ENCODE results near the gene OR2B2. TPM values are rescaled to one million over a fixed set of nuclear protein-coding genes. Genes with fewer than 3 reads are reported as not detected.
A peak's percentile ranks its signal among the peaks of the same experiment; 100 is the strongest.

Gene OR2B2
- total RNA-seq, 2 experiments from 2014 or later = not detected

DNA sequence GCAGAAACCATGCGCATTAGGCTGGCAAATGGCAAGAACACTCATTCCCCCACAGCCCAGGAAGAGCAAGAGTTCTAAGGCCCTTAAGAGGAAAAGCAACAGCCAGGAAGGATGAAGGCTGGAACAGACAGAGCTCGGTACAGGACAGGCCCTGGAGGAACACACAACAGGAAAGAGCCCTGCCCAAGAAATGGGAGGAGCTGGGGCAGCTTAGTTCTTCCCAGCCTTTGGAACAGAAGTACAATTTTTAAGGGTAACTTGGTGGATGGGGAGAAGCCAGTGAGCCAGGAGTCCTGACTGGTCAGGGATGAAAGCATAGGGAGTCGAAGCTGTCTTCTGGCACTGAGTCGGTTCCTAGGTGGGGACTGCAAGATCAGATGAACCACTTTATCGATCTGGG lies 32.4 kb downstream of the OR2B2 start:
- Mint-ChIP-seq H3K4me3 (no peak overlapping the region), H3K27ac (no peak overlapping the region), H3K4me1 (ENCODE audit: low read depth) (no peaks in the 10 kb centered on the region), H3K9me3 (no peaks in the 10 kb centered on the region), H3K36me3 (ENCODE audit: low read depth) (no peaks in the 10 kb centered on the region), H3K27me3 (no peaks in the 10 kb centered on the region)
- POLR2A ChIA-PET = interaction anchor here (1.3 kb wide), 1 partner anchor 13 kb away, joined by 5 read pairs; a partner anchor contains a TSS
- Histone ChIP-seq H3K27me3 (ENCODE audit: control insufficient read depth in 1 of 2, insufficient read depth in 2 of 2, low read length in 2 of 2) (no peaks in the 10 kb centered on the region), H3K4me1 (ENCODE audit: insufficient read depth, low read length) (no peaks in the 10 kb centered on the region), H3K36me3 (ENCODE audit: insufficient read depth, low read length) (no peaks in the 10 kb centered on the region), H3K9me3 (ENCODE audit: control insufficient read depth in 1 of 2, insufficient read depth in 1 of 2, low read length in 2 of 2) (no peaks in the 10 kb centered on the region), H3K27ac (ENCODE audit: low read depth in 1 of 2, low read length in 2 of 2) (no peak overlapping the region), H3K4me3 (ENCODE audit: low read length) (no peak overlapping the region)
- intact Hi-C loops (cut with DNase I, micrococcal nuclease) = no loop called here
- CTCF ChIA-PET = no interaction called here
- TF ChIP-seq, protein P1, sequence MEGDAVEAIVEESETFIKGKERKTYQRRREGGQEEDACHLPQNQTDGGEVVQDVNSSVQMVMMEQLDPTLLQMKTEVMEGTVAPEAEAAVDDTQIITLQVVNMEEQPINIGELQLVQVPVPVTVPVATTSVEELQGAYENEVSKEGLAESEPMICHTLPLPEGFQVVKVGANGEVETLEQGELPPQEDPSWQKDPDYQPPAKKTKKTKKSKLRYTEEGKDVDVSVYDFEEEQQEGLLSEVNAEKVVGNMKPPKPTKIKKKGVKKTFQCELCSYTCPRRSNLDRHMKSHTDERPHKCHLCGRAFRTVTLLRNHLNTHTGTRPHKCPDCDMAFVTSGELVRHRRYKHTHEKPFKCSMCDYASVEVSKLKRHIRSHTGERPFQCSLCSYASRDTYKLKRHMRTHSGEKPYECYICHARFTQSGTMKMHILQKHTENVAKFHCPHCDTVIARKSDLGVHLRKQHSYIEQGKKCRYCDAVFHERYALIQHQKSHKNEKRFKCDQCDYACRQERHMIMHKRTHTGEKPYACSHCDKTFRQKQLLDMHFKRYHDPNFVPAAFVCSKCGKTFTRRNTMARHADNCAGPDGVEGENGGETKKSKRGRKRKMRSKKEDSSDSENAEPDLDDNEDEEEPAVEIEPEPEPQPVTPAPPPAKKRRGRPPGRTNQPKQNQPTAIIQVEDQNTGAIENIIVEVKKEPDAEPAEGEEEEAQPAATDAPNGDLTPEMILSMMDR (IDR thresholded peaks at IDR 0.05) = no peak
- no peak for ATAC-seq (ENCODE audit: poor library complexity)
- no peak for DNase-seq

DNA sequence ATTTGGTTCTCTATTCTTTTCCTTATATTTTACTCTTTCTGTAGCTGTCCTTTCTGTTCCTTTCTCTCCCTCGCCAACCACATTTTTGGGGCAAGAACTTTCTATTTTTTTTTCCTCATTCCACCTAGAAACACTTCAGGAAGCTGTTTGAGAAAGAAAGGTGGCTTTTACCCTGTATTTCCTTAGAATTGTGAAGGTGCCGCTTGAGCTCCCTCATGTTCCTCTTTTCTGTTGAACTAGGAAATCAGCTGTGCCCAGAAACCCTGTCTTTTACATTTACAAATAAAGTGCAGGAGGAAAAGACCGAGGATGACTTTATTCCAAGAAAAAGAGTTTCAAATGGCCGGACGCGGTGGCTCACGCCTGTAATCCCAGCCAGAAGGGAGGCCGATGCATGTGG lies 38.2 kb downstream of the OR2B2 start:
- ATAC-seq (ENCODE audit: poor library complexity) = no peak

DNA sequence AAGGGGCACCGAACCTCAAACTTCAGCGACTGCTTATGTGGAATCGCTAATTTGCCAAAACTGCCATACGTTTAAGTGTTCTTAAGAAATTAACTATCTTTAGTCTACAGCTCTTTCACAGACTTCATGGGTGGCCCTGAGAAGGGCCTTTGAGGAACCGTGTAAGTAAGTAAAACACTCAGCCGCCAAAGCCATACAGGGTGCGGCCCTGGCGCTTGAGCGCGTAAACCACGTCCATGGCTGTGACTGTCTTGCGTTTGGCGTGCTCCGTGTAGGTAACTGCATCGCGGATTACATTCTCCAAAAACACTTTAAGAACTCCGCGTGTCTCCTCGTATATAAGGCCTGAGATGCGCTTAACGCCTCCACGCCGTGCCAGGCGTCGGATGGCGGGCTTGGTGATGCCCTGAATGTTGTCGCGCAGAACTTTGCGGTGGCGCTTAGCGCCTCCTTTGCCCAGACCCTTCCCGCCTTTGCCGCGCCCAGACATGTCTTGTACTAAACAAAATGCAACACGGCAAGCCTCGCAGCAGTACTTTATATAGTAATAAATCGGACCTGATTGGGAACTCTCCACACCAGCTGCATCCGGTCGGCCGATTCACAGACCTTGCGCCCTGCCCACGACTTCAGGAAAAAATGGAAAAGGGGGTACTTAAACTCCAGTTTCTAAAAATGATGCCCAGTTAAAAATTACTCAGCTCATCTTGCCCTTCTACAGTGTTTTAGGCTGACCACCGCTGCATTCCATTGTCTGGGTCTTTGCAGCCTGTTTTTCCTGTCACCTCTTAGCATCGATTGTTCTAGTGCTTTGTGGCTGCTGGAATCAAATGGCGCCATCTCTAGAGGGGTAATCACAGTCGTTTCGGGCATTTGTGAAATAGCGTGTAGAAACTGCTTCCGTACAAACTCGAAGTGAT lies 38.9 kb downstream of the OR2B2 start:
- H3K36me3 ChIP-seq (ENCODE audit: insufficient read depth, low read length) = no peaks in the 10 kb centered on the region
- CTCF ChIA-PET = interaction anchor here (1.1 to 4.9 kb wide), 9 partner anchors 8 to 1881 kb away, joined by 3 to 38 read pairs (median 9); a partner anchor contains a TSS
- POLR2A ChIA-PET = interaction anchor here (0.6 to 16.5 kb wide), 60 partner anchors 8 to 1912 kb away, joined by 3 to 1427 read pairs (median 8); partner anchors contain the start of genes ZKSCAN8, ZNF184 and ZSCAN31
- DNase-seq = peak in 13 of 14 experiments; percentile 56 to 90 (median 67)
- H3K4me3 ChIP-seq (ENCODE audit: low read length) = peak overlapping the region; percentile 86
- H3K9me3 ChIP-seq (ENCODE audit: control insufficient read depth in 1 of 2, insufficient read depth in 1 of 2, low read length in 2 of 2) = peaks cover 0 to 4% of the 10 kb centered on the region in 2 experiments
- Mint-ChIP-seq H3K9me3 (no peaks in the 10 kb centered on the region), H3K36me3 (ENCODE audit: low read depth) (peaks cover 23% of the 10 kb centered on the region), H3K4me1 (ENCODE audit: low read depth) (peaks cover 31% of the 10 kb centered on the region), H3K4me3 (peak overlapping the region; percentile 93), H3K27me3 (no peaks in the 10 kb centered on the region), H3K27ac (peak overlapping the region; percentile 93)
- H3K27me3 ChIP-seq (ENCODE audit: control insufficient read depth in 1 of 2, insufficient read depth in 2 of 2, low read length in 2 of 2) = no peaks in the 10 kb centered on the region
- ATAC-seq (ENCODE audit: poor library complexity) = peak; percentile 45
- peaks cover 29% of the 10 kb centered on the region for H3K4me1 ChIP-seq (ENCODE audit: insufficient read depth, low read length)
- peak overlapping the region; percentile 89 for H3K27ac ChIP-seq (ENCODE audit: low read depth in 1 of 2, low read length in 2 of 2)
- intact Hi-C loops (cut with DNase I, micrococcal nuclease) = loop anchor here (1.0 to 5.0 kb wide), 5 partner anchors 20 to 741 kb away; a partner anchor contains a TSS
- TF ChIP-seq, protein P1 (IDR thresholded peaks at IDR 0.05) = no peak

More for the DNA sequence above, 38.2 kb downstream of the OR2B2 start:
- Mint-ChIP-seq H3K27ac (peak overlapping the region; percentile 93), H3K4me1 (ENCODE audit: low read depth) (peaks cover 31% of the 10 kb centered on the region), H3K36me3 (ENCODE audit: low read depth) (peaks cover 23% of the 10 kb centered on the region), H3K27me3 (no peaks in the 10 kb centered on the region), H3K9me3 (no peaks in the 10 kb centered on the region), H3K4me3 (peak overlapping the region; percentile 93)
- Histone ChIP-seq H3K4me3 (ENCODE audit: low read length) (peak overlapping the region; percentile 86), H3K27ac (ENCODE audit: low read depth in 1 of 2, low read length in 2 of 2) (peak overlapping the region in 1 of 2 donors; percentile 89), H3K4me1 (ENCODE audit: insufficient read depth, low read length) (peaks cover 29% of the 10 kb centered on the region), H3K36me3 (ENCODE audit: insufficient read depth, low read length) (no peaks in the 10 kb centered on the region), H3K27me3 (ENCODE audit: control insufficient read depth in 1 of 2, insufficient read depth in 2 of 2, low read length in 2 of 2) (no peaks in the 10 kb centered on the region), H3K9me3 (ENCODE audit: control insufficient read depth in 1 of 2, insufficient read depth in 1 of 2, low read length in 2 of 2) (peaks cover 0 to 4% of the 10 kb centered on the region in 2 experiments)
- TF ChIP-seq, protein P1 (IDR thresholded peaks at IDR 0.05) = no peak
- intact Hi-C loops (cut with DNase I, micrococcal nuclease) = loop anchor here (1.0 to 5.0 kb wide), 3 partner anchors 15 to 742 kb away; a partner anchor contains a TSS
- POLR2A ChIA-PET = interaction anchor here (0.6 to 16.5 kb wide), 28 partner anchors 9 to 1853 kb away, joined by 3 to 1427 read pairs (median 26); partner anchors contain the start of gene ZNF184
- no peak for DNase-seq
- CTCF ChIA-PET = interaction anchor here (0.6 to 4.0 kb wide), 8 partner anchors 9 to 1881 kb away, joined by 3 to 34 read pairs (median 6); a partner anchor contains a TSS

All from CD4-positive, alpha-beta T cell (primary cell).